ENCODE results near the gene SRSF4. TPM values are rescaled to one million over a fixed set of nuclear protein-coding genes. Genes with fewer than 3 reads are reported as not detected.

SRSF4 gene
- polyA plus RNA-seq, 1 experiment = 45.6 TPM

DNA sequence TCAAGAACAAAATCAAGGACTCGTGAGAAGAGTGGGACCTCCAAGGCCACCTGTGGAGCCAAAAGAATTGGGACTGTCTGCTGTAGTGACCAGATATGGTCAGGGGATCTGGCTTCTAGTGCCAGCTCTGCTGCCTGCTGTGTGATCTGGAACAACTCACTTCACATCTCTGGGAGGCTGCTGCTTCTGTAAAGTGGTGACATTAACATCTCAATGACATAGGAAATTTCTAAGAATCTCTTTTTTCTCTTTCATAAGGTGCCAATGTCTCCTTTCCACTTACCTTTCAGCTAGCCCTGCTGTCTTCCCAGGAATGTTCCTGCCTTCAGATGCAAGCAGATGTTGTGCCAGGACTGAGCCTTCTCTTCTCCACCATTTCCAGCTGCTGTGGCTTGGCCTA, 5.0 kb upstream of the SRSF4 start:
- ChIA-PET CTCF (interaction anchor here (0.5 to 1.5 kb wide), 2 partner anchors 16 to 19 kb away, joined by 4 to 6 read pairs; no protein-coding TSS in a partner anchor), POLR2A (interaction anchor here (1.5 kb wide), 1 partner anchor 11 kb away, joined by 3 read pairs; no protein-coding TSS in a partner anchor)
- Histone ChIP-seq H3K27ac (ENCODE audit: low read depth, low read length) (peak overlapping the region; percentile 31), H3K9me3 (ENCODE audit: control insufficient read depth, insufficient read depth, low read length) (no peaks in the 10 kb centered on the region), H3K4me3 (ENCODE audit: low read depth, low read length) (no peak overlapping the region), H3K27me3 (ENCODE audit: control insufficient read depth, insufficient read depth, low read length) (no peaks in the 10 kb centered on the region)
- DNase-seq (ENCODE audit: low read depth, low spot score) = no peak
- TF ChIP-seq, protein P1, sequence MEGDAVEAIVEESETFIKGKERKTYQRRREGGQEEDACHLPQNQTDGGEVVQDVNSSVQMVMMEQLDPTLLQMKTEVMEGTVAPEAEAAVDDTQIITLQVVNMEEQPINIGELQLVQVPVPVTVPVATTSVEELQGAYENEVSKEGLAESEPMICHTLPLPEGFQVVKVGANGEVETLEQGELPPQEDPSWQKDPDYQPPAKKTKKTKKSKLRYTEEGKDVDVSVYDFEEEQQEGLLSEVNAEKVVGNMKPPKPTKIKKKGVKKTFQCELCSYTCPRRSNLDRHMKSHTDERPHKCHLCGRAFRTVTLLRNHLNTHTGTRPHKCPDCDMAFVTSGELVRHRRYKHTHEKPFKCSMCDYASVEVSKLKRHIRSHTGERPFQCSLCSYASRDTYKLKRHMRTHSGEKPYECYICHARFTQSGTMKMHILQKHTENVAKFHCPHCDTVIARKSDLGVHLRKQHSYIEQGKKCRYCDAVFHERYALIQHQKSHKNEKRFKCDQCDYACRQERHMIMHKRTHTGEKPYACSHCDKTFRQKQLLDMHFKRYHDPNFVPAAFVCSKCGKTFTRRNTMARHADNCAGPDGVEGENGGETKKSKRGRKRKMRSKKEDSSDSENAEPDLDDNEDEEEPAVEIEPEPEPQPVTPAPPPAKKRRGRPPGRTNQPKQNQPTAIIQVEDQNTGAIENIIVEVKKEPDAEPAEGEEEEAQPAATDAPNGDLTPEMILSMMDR (IDR thresholded peaks at IDR 0.05; ENCODE audit: low read depth, low read length) = no peak

DNA sequence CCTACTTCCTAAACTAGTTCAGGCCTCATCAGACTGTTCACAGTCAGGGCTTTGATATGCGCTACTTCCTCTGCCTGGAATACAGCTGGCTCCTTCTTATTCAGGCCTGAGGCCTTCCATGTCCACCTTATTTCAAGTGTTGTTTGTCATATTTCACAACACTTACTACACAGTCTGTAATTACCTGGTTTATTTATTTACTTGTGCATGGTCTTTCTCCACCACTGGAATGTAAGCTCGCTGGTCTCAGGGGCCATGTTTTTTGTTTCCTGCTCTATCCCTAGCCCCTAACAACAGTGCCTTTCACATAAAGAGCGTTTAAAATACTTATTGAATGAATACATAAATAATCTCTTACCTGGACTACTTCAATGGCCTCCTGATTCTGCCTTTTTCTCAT, 4.6 kb upstream of the SRSF4 start:
- ChIA-PET CTCF (interaction anchor here (0.5 to 1.5 kb wide), 2 partner anchors 16 to 310 kb away, joined by 3 to 6 read pairs; no protein-coding TSS in a partner anchor), POLR2A (interaction anchor here (1.5 kb wide), 1 partner anchor 11 kb away, joined by 3 read pairs; no protein-coding TSS in a partner anchor)
- H3K4me3 ChIP-seq (ENCODE audit: low read depth, low read length) = no peak overlapping the region
- no peak for DNase-seq (ENCODE audit: low read depth, low spot score)
- H3K27me3 ChIP-seq (ENCODE audit: control insufficient read depth, insufficient read depth, low read length) = no peaks in the 10 kb centered on the region
- peak overlapping the region; percentile 31 for H3K27ac ChIP-seq (ENCODE audit: low read depth, low read length)
- TF ChIP-seq, protein P1 (IDR thresholded peaks at IDR 0.05; ENCODE audit: low read depth, low read length) = no peak
- H3K9me3 ChIP-seq (ENCODE audit: control insufficient read depth, insufficient read depth, low read length) = no peaks in the 10 kb centered on the region; the same call in 1 of the 2 replicates

DNA sequence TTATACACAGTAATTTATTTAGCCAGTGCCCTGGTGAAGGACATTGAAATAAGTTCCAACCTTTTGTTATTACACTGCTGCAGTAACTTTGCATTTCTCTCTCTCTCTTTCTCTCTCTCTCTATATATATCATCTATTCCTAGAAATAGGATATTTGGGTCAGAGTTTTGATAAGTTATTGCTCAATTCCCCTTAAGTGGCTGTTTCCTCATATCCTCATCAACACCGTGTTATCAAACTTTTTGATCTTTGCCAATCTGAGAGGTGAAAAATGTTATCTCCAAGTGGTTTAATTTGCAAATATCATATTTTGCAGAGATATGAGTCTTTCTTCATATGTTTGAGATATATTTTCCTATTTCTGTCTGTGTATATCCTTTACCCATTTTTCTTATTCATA, 1.6 kb upstream of the SRSF4 start:
- TF ChIP-seq, protein P1 (IDR thresholded peaks at IDR 0.05; ENCODE audit: low read depth, low read length) = no peak
- DNase-seq (ENCODE audit: low read depth, low spot score) = no peak
- POLR2A ChIA-PET = interaction anchor here (0.7 kb wide), 1 partner anchor 307 kb away, joined by 5 read pairs; no protein-coding TSS in a partner anchor
- CTCF ChIA-PET = interaction anchor here (2.5 to 4.4 kb wide), 3 partner anchors 13 to 19 kb away, joined by 13 to 79 read pairs (median 42); no protein-coding TSS in a partner anchor
- Histone ChIP-seq H3K4me3 (ENCODE audit: low read depth, low read length) (no peak overlapping the region), H3K9me3 (ENCODE audit: control insufficient read depth, insufficient read depth, low read length) (no peaks in the 10 kb centered on the region; the same call in 1 of the 2 replicates), H3K27me3 (ENCODE audit: control insufficient read depth, insufficient read depth, low read length) (no peaks in the 10 kb centered on the region), H3K27ac (ENCODE audit: low read depth, low read length) (no peak overlapping the region)

DNA sequence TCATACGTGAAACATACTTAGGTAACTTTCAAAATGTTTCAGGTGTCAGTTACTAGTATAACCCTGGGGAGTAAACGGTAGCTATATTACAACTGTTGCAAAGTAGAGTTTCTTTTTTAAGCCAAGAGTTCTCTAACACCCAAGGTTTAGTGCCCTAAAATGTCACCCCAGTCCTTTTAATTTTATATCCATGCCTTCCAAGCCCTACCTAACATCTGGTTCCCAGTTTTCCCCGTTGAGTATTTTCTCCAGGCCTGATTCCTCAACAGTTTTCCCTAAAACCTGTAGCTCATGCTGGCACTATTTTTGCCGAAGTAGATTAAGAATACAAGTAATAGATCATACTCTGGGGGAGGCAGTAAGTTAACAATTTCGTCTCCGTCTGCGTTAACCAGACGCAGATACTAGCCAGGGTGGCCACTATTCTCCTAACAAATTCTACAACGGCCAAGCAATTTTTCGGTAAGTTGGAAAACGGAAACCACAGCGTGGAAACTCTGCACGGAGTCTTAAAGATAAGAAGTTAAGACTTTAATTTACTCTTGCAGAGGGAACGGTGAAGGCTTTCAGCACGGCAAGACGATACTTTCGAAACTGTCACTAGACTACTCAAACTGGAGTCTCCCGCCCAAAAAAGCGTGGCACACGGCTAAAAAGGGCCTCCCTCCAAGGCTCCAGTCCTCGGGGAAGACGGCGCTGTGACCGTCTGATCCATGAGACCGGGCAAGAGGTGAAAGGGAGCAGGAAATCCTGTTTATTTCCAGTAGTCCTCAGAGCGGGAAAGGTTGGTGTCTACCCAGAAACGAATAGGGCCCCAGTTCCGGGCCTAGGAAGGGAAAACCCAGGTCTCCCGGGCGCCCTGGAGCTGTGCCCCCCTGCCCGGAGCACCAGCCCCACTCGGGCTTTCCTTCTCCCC, 945 bp downstream of the SRSF4 start:
- peak overlapping the region; percentile 89 for H3K4me3 ChIP-seq (ENCODE audit: low read depth, low read length)
- POLR2A ChIA-PET = interaction anchor here (0.6 to 3.4 kb wide), 21 partner anchors 13 to 1538 kb away, joined by 3 to 37 read pairs (median 4); partner anchors contain the start of genes RNU11, TAF12, TMEM200B and YTHDF2
- CTCF ChIA-PET = interaction anchor here (0.5 to 4.4 kb wide), 20 partner anchors 9 to 1623 kb away, joined by 3 to 79 read pairs (median 6); partner anchors contain the start of genes TAF12 and TMEM200B
- DNase-seq (ENCODE audit: low read depth, low spot score) = no peak
- H3K27me3 ChIP-seq (ENCODE audit: control insufficient read depth, insufficient read depth, low read length) = no peaks in the 10 kb centered on the region
- no peaks in the 10 kb centered on the region; the same call in 1 of the 2 replicates for H3K9me3 ChIP-seq (ENCODE audit: control insufficient read depth, insufficient read depth, low read length)
- H3K27ac ChIP-seq (ENCODE audit: low read depth, low read length) = peak overlapping the region; percentile 98
- TF ChIP-seq, protein P1 (IDR thresholded peaks at IDR 0.05; ENCODE audit: low read depth, low read length) = no peak
